HepG2 (cell line): Measurements from ENCODE around the gene LYSMD3. TPM values are rescaled to one million over a fixed set of nuclear protein-coding genes. Genes with fewer than 3 reads are reported as not detected.

Source experiments
- AFF4 ChIP-seq: sonication (generic); formaldehyde crosslinking; IDR thresholded peaks from 2 replicates; pipeline ENCODE4 v1.4.0; 2020; ENCODE audit warnings: missing genetic modification reagents
- CCAR2 ChIP-seq: fragments of 200-400 bp; formaldehyde crosslinking; optimal IDR thresholded peaks from 2 replicates; pipeline ENCODE3; 2018; ENCODE audit warnings: low read depth, mild to moderate bottlenecking, low read length, moderate library complexity
- SRY ChIP-seq: sonication (generic); formaldehyde crosslinking; IDR thresholded peaks from 2 replicates; pipeline ENCODE4 v1.8.0; 2022; ENCODE audit warnings: mild to moderate bottlenecking, missing genetic modification reagents
- TIGD3 ChIP-seq: sonication (generic); formaldehyde crosslinking; IDR thresholded peaks from 2 replicates; pipeline ENCODE4 v1.5.1; 2020; ENCODE audit warnings: mild to moderate bottlenecking, missing genetic modification reagents, borderline replicate concordance
- TOPORS ChIP-seq: sonication (generic); formaldehyde crosslinking; IDR thresholded peaks from 2 replicates; pipeline ENCODE4 v1.8.0; 2023; ENCODE audit warnings: mild to moderate bottlenecking, missing genetic modification reagents
- ZBTB1 ChIP-seq: sonication (generic); formaldehyde crosslinking; IDR thresholded peaks from 2 replicates; pipeline ENCODE4 v1.4.0; 2020; ENCODE audit warnings: missing genetic modification reagents, borderline replicate concordance
- ZNF737 ChIP-seq: sonication (generic); formaldehyde crosslinking; IDR thresholded peaks from 2 replicates; pipeline ENCODE4 v1.5.0; 2020; ENCODE audit warnings: missing genetic modification reagents, mild to moderate bottlenecking, borderline replicate concordance
- ZNF75D ChIP-seq: sonication (generic); formaldehyde crosslinking; IDR thresholded peaks from 2 replicates; pipeline ENCODE4 v1.8.1; 2023; ENCODE audit warnings: missing genetic modification reagents, mild to moderate bottlenecking, borderline replicate concordance
- ZNF776 ChIP-seq: sonication (generic); formaldehyde crosslinking; IDR thresholded peaks from 2 replicates; pipeline ENCODE4 v1.4.0; 2020; ENCODE audit warnings: mild to moderate bottlenecking, missing genetic modification reagents
- polyA plus RNA-seq, 8 experiments: library from polyadenylated mRNA; depleted of rRNA in 3 of 8; stranded (reverse) in 7 of 8; unstranded in 1 of 8; fragments of >200 nt; fragmentation: Illumina TruSeq in 4 of 8; extraction: Trizol in 4 of 8; gene quantifications; 2 replicates each; pipeline versions ENCODE4 v1.2.1 to v1.2.3, GENCODE V29; 2011 to 2016; ENCODE audit warnings: low read depth in 4 of 8, missing spikeins in 1 of 8, mixed read lengths in 1 of 8; ENCODE audit not compliant: insufficient read depth in 1 of 8
- total RNA-seq, 5 experiments: library from RNA; depleted of rRNA; stranded (reverse); fragments of >200 nt; fragmentation: Illumina TruSeq; extraction: Trizol; gene quantifications; 2 replicates each; pipeline ENCODE4 v1.2.3, GENCODE V29; 2016; ENCODE audit warnings: low read depth in 1 of 5

LYSMD3 gene
- total and polyA plus RNA-seq, 2 of the 13 experiments (the other 11 are each of a cell fraction or from before 2014, with no cell fraction given), result 9.1 to 13.8 TPM

- TF ChIP-seq ZNF776 (CRISPR knock-in tag) (no peak), CCAR2 (no peak), AFF4 (no peak), SRY (CRISPR knock-in tag) (no peak), ZNF75D (CRISPR knock-in tag) (no peak), ZNF737 (CRISPR knock-in tag) (no peak), ZBTB1 (CRISPR knock-in tag) (no peak), TOPORS (CRISPR knock-in tag) (no peak), TIGD3 (CRISPR knock-in tag) (no peak)
Measured at GRCh38 chr5:90519081-90519480, 10.3 kb downstream of the LYSMD3 start (continued).
